DND-41 (cell line): ENCODE measurements around the gene GLT6D1.

ENCODE experiments used
- CTCF ChIP-seq: IDR thresholded peaks from 2 replicates; pipeline ENCODE4 v1.5.1; 2012; ENCODE audit warnings: borderline replicate concordance, low read length, moderate library complexity, mild to moderate bottlenecking; ENCODE audit not compliant: poor library complexity, severe bottlenecking; ENCODE audit errors: extremely low read depth
- EZH2 ChIP-seq: IDR thresholded peaks from 3 replicates; pipeline ENCODE4 v1.6.1; 2012; ENCODE audit warnings: borderline replicate concordance, low read depth, mild to moderate bottlenecking, moderate library complexity, low read length, inconsistent platforms; ENCODE audit not compliant: severe bottlenecking

GRCh38 chr9:135680056-135680455, 40.7 kb upstream of the GLT6D1 start:
- no peak for TF ChIP-seq CTCF
- no peak for TF ChIP-seq EZH2
